Fibroblast of the aortic adventitia (primary cell): ENCODE results near the gene MAPT. TPM values are rescaled to one million over a fixed set of nuclear protein-coding genes. Genes with fewer than 3 reads are reported as not detected.

Experiments
- DNase-seq: peaks from one replicate; pipeline ENCODE4 v3.0.0-alpha.2; 2010; ENCODE audit warnings: low read depth
- H3K4me3 ChIP-seq: 2 replicates; pipeline ENCODE4 v1.5.1; 2011; ENCODE audit warnings: low read depth, mild to moderate bottlenecking, control low read depth, low read length, moderate library complexity
- CTCF ChIP-seq: IDR thresholded peaks from 2 replicates; pipeline ENCODE4 v1.5.1; 2011; ENCODE audit warnings: mild to moderate bottlenecking, low read length, control low read depth, inconsistent platforms; ENCODE audit not compliant: insufficient read depth
- total RNA-seq: library from RNA; depleted of rRNA; stranded (reverse); fragments of >200 nt; gene quantifications from 2 replicates; pipeline ENCODE4 v1.2.3, GENCODE V29; 2012; ENCODE audit warnings: low replicate concordance

MAPT gene
- total RNA-seq, 1 donor: 0.54 TPM

- DNase-seq: no peak
- no peak for TF ChIP-seq CTCF
- H3K4me3 ChIP-seq: no peak overlapping the region
Measured at GRCh38 chr17:46007461-46007965, 113.2 kb downstream of the MAPT start.

- H3K4me3 ChIP-seq: no peak overlapping the region
- no peak for TF ChIP-seq CTCF
- no peak for DNase-seq
Measured at GRCh38 chr17:46008591-46008990, 114.2 kb downstream of the MAPT start.

GRCh38 chr17:46009681-46010596 lies 115.6 kb downstream of the MAPT start:
- DNase-seq: peak; percentile 76
- TF ChIP-seq CTCF: no peak
- H3K4me3 ChIP-seq: no peak overlapping the region

GRCh38 chr17:46010597-46011186 lies 116.3 kb downstream of the MAPT start:
- no peak overlapping the region for H3K4me3 ChIP-seq
- no peak for TF ChIP-seq CTCF
- DNase-seq: no peak

- DNase-seq: no peak
- no peak overlapping the region for H3K4me3 ChIP-seq
- TF ChIP-seq CTCF: no peak
Measured at GRCh38 chr17:46011711-46012505, 117.6 kb downstream of the MAPT start.

- no peak for DNase-seq
Measured at GRCh38 chr17:46012506-46013079, 118.2 kb downstream of the MAPT start.

More at GRCh38 chr17:46012506-46013079, 118.2 kb downstream of the MAPT start:
- H3K4me3 ChIP-seq: no peak overlapping the region
- TF ChIP-seq CTCF: no peak
